ENCODE results near the gene TDG. TPM values are rescaled to one million over a fixed set of nuclear protein-coding genes. Genes with fewer than 3 reads are reported as not detected.
"Not testable (repeated sequence)": the region's sequence is repeated elsewhere in the genome, so short reads cannot be mapped to it uniquely, and the experiment has no call there.

Gene TDG
- total RNA-seq, 1 donor from 2014 or later = 24.9 TPM

DNA sequence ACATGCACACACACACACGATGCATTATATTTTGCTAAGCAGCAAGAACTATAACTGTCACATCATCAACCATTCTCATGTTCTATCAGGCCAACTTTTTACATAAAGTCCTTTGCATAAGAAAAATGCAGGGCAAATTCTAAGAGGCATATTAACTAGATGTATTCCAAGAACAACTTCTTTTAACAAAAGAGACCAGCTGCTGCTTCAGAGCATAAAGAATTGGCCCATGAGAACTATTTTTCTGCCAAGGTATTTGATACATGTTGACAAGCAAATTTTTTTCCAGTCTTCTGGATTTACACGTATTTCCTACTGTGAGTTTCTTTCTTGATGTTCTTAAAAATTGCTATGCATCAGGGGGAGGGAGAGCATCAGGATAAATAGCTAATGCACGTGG is 57.1 kb downstream of the TDG start:
- no peak for DNase-seq (ENCODE audit: low spot score)

GRCh38 chr12:104023710-104024109 is 58.0 kb downstream of the TDG start:
- DNase-seq (ENCODE audit: low spot score) = no peak

DNA sequence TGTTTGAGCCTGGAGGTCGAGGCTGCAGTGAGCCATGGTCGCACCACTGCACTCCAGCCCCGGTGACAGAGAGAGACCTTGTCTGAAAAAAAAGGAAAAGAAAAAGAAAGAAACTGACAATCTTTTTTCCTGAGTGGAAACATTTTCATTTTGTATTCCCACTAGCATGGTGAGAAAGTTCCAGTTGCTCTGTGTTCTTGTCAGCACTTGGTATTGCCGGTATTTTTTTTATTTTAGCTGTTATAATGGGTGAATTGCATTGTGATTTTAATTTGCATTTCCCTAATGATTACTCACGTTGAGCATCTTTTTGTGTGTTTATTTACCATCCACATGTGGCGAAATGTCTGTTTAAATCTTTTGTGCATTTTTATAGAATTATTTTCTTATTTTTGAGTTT is 58.7 kb downstream of the TDG start:
- DNase-seq (ENCODE audit: low spot score) = no peak

GRCh38 chr12:104025771-104026170 is 60.1 kb downstream of the TDG start:
- no peak for DNase-seq (ENCODE audit: low spot score)

GRCh38 chr12:104026841-104027599 is 61.3 kb downstream of the TDG start:
- DNase-seq (ENCODE audit: low spot score) = no peak

- not testable (repeated sequence) for DNase-seq (ENCODE audit: low spot score)
These were observed 64.9 kb downstream of the TDG start for GRCh38 chr12:104030596-104030995.

DNA sequence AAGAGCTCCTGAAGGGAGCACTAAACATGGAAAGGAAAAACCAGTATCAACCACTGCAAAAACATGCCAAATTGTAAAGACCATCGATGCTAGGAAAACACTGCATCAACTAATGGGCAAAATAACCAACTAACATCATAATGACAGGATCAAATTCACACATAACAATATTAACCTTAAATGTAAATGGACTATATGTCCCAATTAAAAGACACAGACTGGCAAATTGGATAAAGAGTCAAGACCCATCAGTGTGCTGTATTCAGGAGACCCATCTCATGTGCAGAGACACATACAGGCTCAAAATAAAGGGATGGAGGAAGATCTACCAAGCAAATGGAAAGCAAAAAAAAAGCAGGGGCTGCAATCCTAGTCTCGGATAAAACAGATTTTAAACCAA is 70.5 kb downstream of the TDG start:
- DNase-seq (ENCODE audit: low spot score) = not testable (repeated sequence)

Other genes with a start within 250 kb of the TDG start
- gene NT5DC3, start 124.6 kb upstream of the TDG start, total RNA-seq = 11.0 TPM
- 426 TPM for gene HSP90B1, start 35.5 kb upstream of the TDG start, total RNA-seq
- 13.3 TPM for gene GLT8D2, start 84.3 kb downstream of the TDG start, total RNA-seq
- 22.0 TPM for gene HCFC2, start 98.7 kb downstream of the TDG start, total RNA-seq
- gene NFYB, start 172.3 kb downstream of the TDG start, total RNA-seq = 26.8 TPM
- 45.5 TPM for gene TXNRD1, start 249.9 kb downstream of the TDG start, total RNA-seq

Data from ureter (tissue), 1 donor.